Inflammatory macrophage treated with lipopolysaccharide for 1 hour (primary cell): ENCODE data around the gene RNF180.
"Not testable (repeated sequence)": the region's sequence is repeated elsewhere in the genome, so short reads cannot be mapped to it uniquely, and the experiment has no call there.

Source experiments
- DNase-seq, 2 donors: peaks; one replicate each; pipeline ENCODE4 v3.0.0-alpha.2; 2020 to 2022

The RNF180 gene

DNA sequence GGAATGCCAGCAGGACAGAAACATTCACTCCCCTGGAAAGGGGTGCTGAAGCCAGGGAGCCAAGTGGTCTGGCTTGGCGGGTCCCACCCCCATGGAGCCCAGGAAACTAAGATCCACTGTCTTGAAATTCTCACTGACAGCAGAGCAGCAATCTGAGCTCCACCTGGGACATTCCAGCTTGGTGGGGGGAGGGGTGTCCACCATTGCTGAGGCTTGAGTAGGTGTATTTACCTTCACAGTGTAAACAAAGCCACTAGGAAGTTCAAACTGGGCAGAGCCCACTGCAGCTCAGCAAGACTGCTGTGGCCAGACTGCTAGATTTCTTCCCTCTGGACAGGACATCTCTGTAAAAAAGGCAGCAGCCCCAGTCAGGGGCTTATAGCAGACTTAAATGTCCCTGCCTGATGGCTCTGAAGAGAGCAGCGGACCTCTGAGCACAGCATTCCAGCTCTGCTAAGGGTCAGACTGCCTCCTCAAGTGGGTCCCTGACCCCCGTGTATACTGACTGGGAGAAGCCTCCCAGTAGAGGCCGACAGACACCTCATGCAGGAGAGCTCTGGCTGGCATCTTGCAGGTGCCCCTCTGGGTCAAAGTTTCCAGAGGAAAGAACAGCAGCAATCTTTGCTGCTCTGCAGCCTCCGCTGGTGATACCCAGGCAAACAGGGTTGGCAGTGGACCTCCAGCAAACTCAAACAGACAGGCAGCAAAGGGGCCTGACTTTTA, 241.6 kb downstream of the RNF180 start:
- not testable (repeated sequence) for DNase-seq

DNA sequence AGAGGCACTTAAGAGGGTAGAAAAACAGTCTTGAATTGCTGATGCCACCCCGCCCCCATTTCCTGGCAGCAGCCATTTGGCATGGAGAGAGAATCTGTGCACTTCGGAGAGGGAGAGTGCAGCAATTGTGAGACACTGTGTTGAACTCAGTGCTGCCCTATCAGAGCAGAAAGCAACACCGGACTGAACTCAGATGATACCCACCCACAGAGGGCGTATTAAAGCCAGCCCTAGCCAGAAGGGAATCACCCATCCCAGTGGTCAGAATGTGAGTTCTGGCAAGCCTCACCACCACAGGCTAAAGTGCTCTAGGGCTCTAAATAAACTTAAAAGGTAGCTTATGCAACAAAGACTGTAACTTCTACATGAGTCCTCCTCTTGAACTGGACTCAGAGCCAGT, 251.7 kb downstream of the RNF180 start:
- no peak for DNase-seq

- DNase-seq, result no peak
Measured at GRCh38 chr5:64418013-64418412, 252.4 kb downstream of the RNF180 start.
